ENCODE results near the gene SPTLC3.

DNA sequence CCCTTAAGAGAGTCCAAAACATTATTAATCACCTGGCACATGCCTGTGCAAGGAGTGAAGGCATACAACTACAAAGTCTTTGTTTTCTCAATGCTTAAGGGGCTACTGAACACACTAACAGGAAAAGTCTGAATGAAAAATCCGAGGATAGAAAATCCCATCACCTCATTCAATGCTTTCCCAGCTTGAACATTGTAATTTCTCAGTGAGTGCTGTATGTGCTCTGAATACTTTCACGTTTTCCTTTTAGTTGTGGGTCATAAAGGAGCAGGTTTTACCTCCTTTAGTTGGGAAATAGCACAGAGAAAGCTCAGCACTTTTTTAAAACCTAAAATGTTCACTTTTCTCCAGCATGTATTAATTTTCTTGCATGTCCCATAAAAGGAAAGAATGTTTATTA lies 45.9 kb upstream of the SPTLC3 start:
- no peak for TF ChIP-seq POLR2A (IDR thresholded peaks at IDR 0.05)
- no peak for TF ChIP-seq CTCF (IDR thresholded peaks at IDR 0.05)

Measured in prostate gland (tissue), 2 donors.